OCI-LY1 (cell line): Measurements from ENCODE around the gene CYP2W1.

Experiments
- EZH2 ChIP-seq: fragments of 200-600 bp; sonication (generic), shearing (Covaris generic); IDR thresholded peaks from 2 replicates; pipeline ENCODE4 v1.8.0; 2017; ENCODE audit warnings: borderline replicate concordance, mixed run types, mild to moderate bottlenecking, antibody characterized with exemption, low read length, moderate library complexity, mixed read lengths
- TF ChIP-seq, protein P1 (sequence below): fragments of 200-600 bp; sonication (generic), shearing (Covaris generic); IDR thresholded peaks from 2 replicates; pipeline ENCODE4 v1.5.1; 2017; ENCODE audit warnings: mild to moderate bottlenecking, antibody characterized with exemption, low read length, moderate library complexity, mixed read lengths

GRCh38 chr7:999941-1000935 lies 17.3 kb downstream of the CYP2W1 start:
- TF ChIP-seq, protein P1, sequence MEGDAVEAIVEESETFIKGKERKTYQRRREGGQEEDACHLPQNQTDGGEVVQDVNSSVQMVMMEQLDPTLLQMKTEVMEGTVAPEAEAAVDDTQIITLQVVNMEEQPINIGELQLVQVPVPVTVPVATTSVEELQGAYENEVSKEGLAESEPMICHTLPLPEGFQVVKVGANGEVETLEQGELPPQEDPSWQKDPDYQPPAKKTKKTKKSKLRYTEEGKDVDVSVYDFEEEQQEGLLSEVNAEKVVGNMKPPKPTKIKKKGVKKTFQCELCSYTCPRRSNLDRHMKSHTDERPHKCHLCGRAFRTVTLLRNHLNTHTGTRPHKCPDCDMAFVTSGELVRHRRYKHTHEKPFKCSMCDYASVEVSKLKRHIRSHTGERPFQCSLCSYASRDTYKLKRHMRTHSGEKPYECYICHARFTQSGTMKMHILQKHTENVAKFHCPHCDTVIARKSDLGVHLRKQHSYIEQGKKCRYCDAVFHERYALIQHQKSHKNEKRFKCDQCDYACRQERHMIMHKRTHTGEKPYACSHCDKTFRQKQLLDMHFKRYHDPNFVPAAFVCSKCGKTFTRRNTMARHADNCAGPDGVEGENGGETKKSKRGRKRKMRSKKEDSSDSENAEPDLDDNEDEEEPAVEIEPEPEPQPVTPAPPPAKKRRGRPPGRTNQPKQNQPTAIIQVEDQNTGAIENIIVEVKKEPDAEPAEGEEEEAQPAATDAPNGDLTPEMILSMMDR, result no peak
- no peak for TF ChIP-seq EZH2
